Measurements from ENCODE around the gene GPC5. TPM values are rescaled to one million over a fixed set of nuclear protein-coding genes. Genes with fewer than 3 reads are reported as not detected.

GPC5 gene
- total RNA-seq, 3 donors from 2014 or later, result 0.13 to 0.16 TPM; not detected in 1

GRCh38 chr13:92158346-92158745 is 759.9 kb downstream of the GPC5 start:
- DNase-seq (no peak), ATAC-seq (no peak)
- H3K36me3 Mint-ChIP-seq (ENCODE audit: insufficient read depth), result no peaks in the 10 kb centered on the region
- H3K4me1 Mint-ChIP-seq (ENCODE audit: low read depth), result no peaks in the 10 kb centered on the region
- H3K4me3 Mint-ChIP-seq, result no peak overlapping the region
- H3K27me3 Mint-ChIP-seq (ENCODE audit: low read depth), result no peaks in the 10 kb centered on the region
- H3K9me3 Mint-ChIP-seq, result peaks cover 8% of the 10 kb centered on the region

- Mint-ChIP-seq H3K4me3 (no peak overlapping the region), H3K4me1 (ENCODE audit: low read depth) (no peaks in the 10 kb centered on the region), H3K9me3 (no peaks in the 10 kb centered on the region), H3K27me3 (ENCODE audit: low read depth) (no peaks in the 10 kb centered on the region), H3K36me3 (ENCODE audit: insufficient read depth) (no peaks in the 10 kb centered on the region)
- ATAC-seq (no peak), DNase-seq (no peak)
Measured at GRCh38 chr13:92164822-92165221, 766.4 kb downstream of the GPC5 start.

GRCh38 chr13:92172191-92172590 is 773.8 kb downstream of the GPC5 start:
- Mint-ChIP-seq H3K4me1 (ENCODE audit: low read depth) (no peaks in the 10 kb centered on the region), H3K4me3 (no peak overlapping the region), H3K27me3 (ENCODE audit: low read depth) (no peaks in the 10 kb centered on the region), H3K9me3 (no peaks in the 10 kb centered on the region), H3K36me3 (ENCODE audit: insufficient read depth) (no peaks in the 10 kb centered on the region)
- DNase-seq, result no peak
- ATAC-seq, result no peak

- no peak overlapping the region for H3K4me3 Mint-ChIP-seq
- H3K9me3 Mint-ChIP-seq, result no peaks in the 10 kb centered on the region
- no peaks in the 10 kb centered on the region for H3K27me3 Mint-ChIP-seq (ENCODE audit: low read depth)
- H3K4me1 Mint-ChIP-seq (ENCODE audit: low read depth), result no peaks in the 10 kb centered on the region
- H3K36me3 Mint-ChIP-seq (ENCODE audit: insufficient read depth), result no peaks in the 10 kb centered on the region
- DNase-seq, result no peak
- ATAC-seq, result no peak
Measured at GRCh38 chr13:92173254-92173653, 774.8 kb downstream of the GPC5 start.

- H3K36me3 Mint-ChIP-seq (ENCODE audit: insufficient read depth), result no peaks in the 10 kb centered on the region
- no peak for DNase-seq
- no peaks in the 10 kb centered on the region for H3K4me1 Mint-ChIP-seq (ENCODE audit: low read depth)
- no peaks in the 10 kb centered on the region for H3K27me3 Mint-ChIP-seq (ENCODE audit: low read depth)
- ATAC-seq, result no peak
- H3K9me3 Mint-ChIP-seq, result no peaks in the 10 kb centered on the region
- no peak overlapping the region for H3K4me3 Mint-ChIP-seq
Measured at GRCh38 chr13:92175330-92175729, 776.9 kb downstream of the GPC5 start.

GRCh38 chr13:92177966-92178365 is 779.5 kb downstream of the GPC5 start:
- H3K36me3 Mint-ChIP-seq (ENCODE audit: insufficient read depth), result no peaks in the 10 kb centered on the region
- no peaks in the 10 kb centered on the region for H3K4me1 Mint-ChIP-seq (ENCODE audit: low read depth)
- H3K9me3 Mint-ChIP-seq, result no peaks in the 10 kb centered on the region
- no peak overlapping the region for H3K4me3 Mint-ChIP-seq
- DNase-seq, result no peak
- H3K27me3 Mint-ChIP-seq (ENCODE audit: low read depth), result no peaks in the 10 kb centered on the region
- ATAC-seq, result no peak

GRCh38 chr13:92179223-92179622 is 780.8 kb downstream of the GPC5 start:
- no peak for ATAC-seq
- DNase-seq, result no peak
- Mint-ChIP-seq H3K36me3 (ENCODE audit: insufficient read depth) (no peaks in the 10 kb centered on the region), H3K4me3 (no peak overlapping the region), H3K9me3 (no peaks in the 10 kb centered on the region), H3K27me3 (ENCODE audit: low read depth) (no peaks in the 10 kb centered on the region), H3K4me1 (ENCODE audit: low read depth) (no peaks in the 10 kb centered on the region)

GRCh38 chr13:92187378-92187989 is 789.1 kb downstream of the GPC5 start:
- no peak overlapping the region for H3K4me3 Mint-ChIP-seq
- H3K9me3 Mint-ChIP-seq, result peaks cover 3% of the 10 kb centered on the region
- H3K27me3 Mint-ChIP-seq (ENCODE audit: low read depth), result no peaks in the 10 kb centered on the region
- no peaks in the 10 kb centered on the region for H3K4me1 Mint-ChIP-seq (ENCODE audit: low read depth)
- H3K36me3 Mint-ChIP-seq (ENCODE audit: insufficient read depth), result no peaks in the 10 kb centered on the region
- DNase-seq, result no peak
- ATAC-seq, result peak in 1 of 2 donors; percentile 37

GRCh38 chr13:92188574-92188973 is 790.2 kb downstream of the GPC5 start:
- Mint-ChIP-seq H3K4me1 (ENCODE audit: low read depth) (no peaks in the 10 kb centered on the region), H3K36me3 (ENCODE audit: insufficient read depth) (no peaks in the 10 kb centered on the region), H3K27me3 (ENCODE audit: low read depth) (no peaks in the 10 kb centered on the region), H3K4me3 (no peak overlapping the region), H3K9me3 (peaks cover 3% of the 10 kb centered on the region)
- ATAC-seq, result no peak
- no peak for DNase-seq

GRCh38 chr13:92196591-92197256 is 798.3 kb downstream of the GPC5 start:
- DNase-seq (no peak), ATAC-seq (no peak)
- H3K9me3 Mint-ChIP-seq, result no peaks in the 10 kb centered on the region
- H3K4me3 Mint-ChIP-seq, result no peak overlapping the region
- no peaks in the 10 kb centered on the region for H3K27me3 Mint-ChIP-seq (ENCODE audit: low read depth)
- no peaks in the 10 kb centered on the region for H3K36me3 Mint-ChIP-seq (ENCODE audit: insufficient read depth)
- no peaks in the 10 kb centered on the region for H3K4me1 Mint-ChIP-seq (ENCODE audit: low read depth)

GRCh38 chr13:92197669-92198068 is 799.2 kb downstream of the GPC5 start:
- no peaks in the 10 kb centered on the region for H3K4me1 Mint-ChIP-seq (ENCODE audit: low read depth)
- H3K27me3 Mint-ChIP-seq (ENCODE audit: low read depth), result no peaks in the 10 kb centered on the region
- H3K9me3 Mint-ChIP-seq, result no peaks in the 10 kb centered on the region
- no peak overlapping the region for H3K4me3 Mint-ChIP-seq
- DNase-seq, result no peak
- no peaks in the 10 kb centered on the region for H3K36me3 Mint-ChIP-seq (ENCODE audit: insufficient read depth)
- ATAC-seq, result no peak

GRCh38 chr13:92218615-92219014 is 820.2 kb downstream of the GPC5 start:
- H3K9me3 Mint-ChIP-seq, result peaks cover 8% of the 10 kb centered on the region
- H3K36me3 Mint-ChIP-seq (ENCODE audit: insufficient read depth), result no peaks in the 10 kb centered on the region
- ATAC-seq (no peak), DNase-seq (no peak)
- no peaks in the 10 kb centered on the region for H3K27me3 Mint-ChIP-seq (ENCODE audit: low read depth)
- H3K4me1 Mint-ChIP-seq (ENCODE audit: low read depth), result no peaks in the 10 kb centered on the region
- no peak overlapping the region for H3K4me3 Mint-ChIP-seq

GRCh38 chr13:92221916-92222315 is 823.5 kb downstream of the GPC5 start:
- H3K9me3 Mint-ChIP-seq, result peaks cover 11% of the 10 kb centered on the region
- H3K36me3 Mint-ChIP-seq (ENCODE audit: insufficient read depth), result no peaks in the 10 kb centered on the region
- H3K4me1 Mint-ChIP-seq (ENCODE audit: low read depth), result no peaks in the 10 kb centered on the region
- DNase-seq, result no peak
- no peaks in the 10 kb centered on the region for H3K27me3 Mint-ChIP-seq (ENCODE audit: low read depth)
- ATAC-seq, result no peak
- no peak overlapping the region for H3K4me3 Mint-ChIP-seq

GRCh38 chr13:92224052-92224821 is 825.8 kb downstream of the GPC5 start:
- Mint-ChIP-seq H3K27me3 (ENCODE audit: low read depth) (no peaks in the 10 kb centered on the region), H3K4me3 (no peak overlapping the region), H3K4me1 (ENCODE audit: low read depth) (no peaks in the 10 kb centered on the region), H3K36me3 (ENCODE audit: insufficient read depth) (no peaks in the 10 kb centered on the region), H3K9me3 (peaks cover 5% of the 10 kb centered on the region)
- ATAC-seq (no peak), DNase-seq (no peak)

- H3K4me1 Mint-ChIP-seq (ENCODE audit: low read depth), result no peaks in the 10 kb centered on the region
- no peaks in the 10 kb centered on the region for H3K27me3 Mint-ChIP-seq (ENCODE audit: low read depth)
- no peaks in the 10 kb centered on the region for H3K36me3 Mint-ChIP-seq (ENCODE audit: insufficient read depth)
- DNase-seq, result no peak
- ATAC-seq, result no peak
- H3K9me3 Mint-ChIP-seq, result peaks cover 5% of the 10 kb centered on the region
- no peak overlapping the region for H3K4me3 Mint-ChIP-seq
Measured at GRCh38 chr13:92224825-92225224, 826.4 kb downstream of the GPC5 start.

All from activated T-cell treated with anti-CD3 and anti-CD28 coated beads, Interleukin-2, amount 50 U/mL, for 4 hours (primary cell).